Activated T-cell treated with anti-CD3 and anti-CD28 coated beads, Interleukin-2, amount 50 U/mL, for 4 hours (primary cell): Measurements from ENCODE around the gene IST1. TPM values are rescaled to one million over a fixed set of nuclear protein-coding genes. Genes with fewer than 3 reads are reported as not detected.

Source experiments
- ATAC-seq, 2 donors: fragments of 200-7000 bp; cut with Tn5 transposase; one replicate each; pipeline ENCODE4 v1.10.0; 2021
- DNase-seq: peaks from one replicate; pipeline ENCODE4 v3.0.0-alpha.2; 2020
- H3K27me3 Mint-ChIP-seq: one replicate; pipeline ENCODE4 v1.8.0; 2021; ENCODE audit warnings: low read depth, mixed read lengths
- H3K36me3 Mint-ChIP-seq: one replicate; pipeline ENCODE4 v1.8.0; 2022; ENCODE audit warnings: mixed read lengths; ENCODE audit not compliant: insufficient read depth
- H3K4me1 Mint-ChIP-seq: one replicate; pipeline ENCODE4 v1.8.0; 2021; ENCODE audit warnings: low read depth, mixed read lengths
- H3K4me3 Mint-ChIP-seq: one replicate; pipeline ENCODE4 v1.8.0; 2021; ENCODE audit warnings: mild to moderate bottlenecking, moderate library complexity, mixed read lengths
- H3K9me3 Mint-ChIP-seq: one replicate; pipeline ENCODE4 v1.8.0; 2021; ENCODE audit warnings: mixed read lengths
- total RNA-seq, 3 donors: library from RNA; stranded (reverse); gene quantifications; one replicate each; pipeline ENCODE4 v1.2.1, GENCODE V29; 2021

The IST1 gene
- total RNA-seq, 3 donors from 2014 or later: 149 to 176 (median 158) TPM

- H3K27me3 Mint-ChIP-seq: peaks cover 12% of the 10 kb centered on the region
- no peaks in the 10 kb centered on the region for H3K36me3 Mint-ChIP-seq
- no peak overlapping the region for H3K4me3 Mint-ChIP-seq
These were observed 50.3 kb downstream of the IST1 start for GRCh38 chr16:71945616-71946015.

GRCh38 chr16:71952825-71953224 lies 57.5 kb downstream of the IST1 start:
- Mint-ChIP-seq H3K36me3 (no peaks in the 10 kb centered on the region), H3K4me1 (peaks cover 7% of the 10 kb centered on the region), H3K4me3 (no peak overlapping the region), H3K9me3 (no peaks in the 10 kb centered on the region), H3K27me3 (peaks cover 2% of the 10 kb centered on the region)
- DNase-seq (no peak), ATAC-seq (no peak)

More at GRCh38 chr16:71945616-71946015, 50.3 kb downstream of the IST1 start:
- DNase-seq (no peak), ATAC-seq (no peak)
- H3K4me1 Mint-ChIP-seq: no peaks in the 10 kb centered on the region
- H3K9me3 Mint-ChIP-seq: no peaks in the 10 kb centered on the region

GRCh38 chr16:71954180-71954579 lies 58.8 kb downstream of the IST1 start:
- Mint-ChIP-seq H3K36me3 (no peaks in the 10 kb centered on the region), H3K4me1 (peaks cover 7% of the 10 kb centered on the region), H3K9me3 (no peaks in the 10 kb centered on the region), H3K4me3 (no peak overlapping the region), H3K27me3 (peaks cover 2% of the 10 kb centered on the region)
- no peak for DNase-seq
- no peak for ATAC-seq

GRCh38 chr16:71954699-71955195 lies 59.4 kb downstream of the IST1 start:
- ATAC-seq: peak in 1 of 2 donors; percentile 48
- H3K4me1 Mint-ChIP-seq: peaks cover 7% of the 10 kb centered on the region
- no peak overlapping the region for H3K4me3 Mint-ChIP-seq
- no peaks in the 10 kb centered on the region for H3K9me3 Mint-ChIP-seq
- DNase-seq: no peak
- H3K27me3 Mint-ChIP-seq: peaks cover 2% of the 10 kb centered on the region
- H3K36me3 Mint-ChIP-seq: no peaks in the 10 kb centered on the region

GRCh38 chr16:71956486-71956885 lies 61.2 kb downstream of the IST1 start:
- no peaks in the 10 kb centered on the region for H3K9me3 Mint-ChIP-seq
- ATAC-seq (no peak), DNase-seq (no peak)
- peaks cover 7% of the 10 kb centered on the region for H3K4me1 Mint-ChIP-seq
- no peaks in the 10 kb centered on the region for H3K36me3 Mint-ChIP-seq
- no peak overlapping the region for H3K4me3 Mint-ChIP-seq
- H3K27me3 Mint-ChIP-seq: peaks cover 2% of the 10 kb centered on the region

- no peaks in the 10 kb centered on the region for H3K36me3 Mint-ChIP-seq
These were observed 66.0 kb downstream of the IST1 start for GRCh38 chr16:71961066-71962039.

DNA sequence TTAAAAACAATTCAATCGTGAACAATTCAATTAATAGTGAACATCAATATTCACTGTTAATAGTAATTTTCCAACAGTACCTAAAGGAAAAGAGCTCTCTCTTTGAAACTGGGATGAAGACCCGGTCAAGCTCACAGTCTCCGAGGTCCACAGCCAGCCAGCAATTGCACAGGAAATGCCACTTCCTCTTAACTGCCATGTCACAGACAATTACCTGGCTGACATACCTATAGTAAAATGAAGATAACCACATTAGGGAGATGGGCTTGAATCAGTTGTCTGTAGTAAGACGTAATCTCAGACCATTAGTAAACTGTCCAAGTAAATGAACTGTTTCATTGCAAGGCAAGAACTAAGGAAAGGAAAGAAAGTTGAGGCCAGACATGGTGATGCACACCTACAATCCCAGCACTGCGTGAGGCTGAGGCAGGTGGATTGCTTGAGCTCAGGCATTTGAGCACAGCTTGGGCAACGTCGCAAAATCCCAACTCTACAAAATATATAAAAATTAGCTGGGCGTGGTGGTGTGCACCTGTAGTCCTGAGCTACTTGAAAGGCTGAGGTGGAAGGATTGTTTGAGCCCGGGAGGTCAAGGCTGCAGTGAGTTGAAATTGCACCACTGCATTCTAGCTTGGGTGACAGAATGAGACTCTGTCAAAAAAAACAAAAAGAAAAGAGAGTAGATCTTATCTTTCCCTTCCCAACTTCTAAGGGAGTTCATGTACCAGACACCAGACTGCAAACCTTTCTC lies 68.0 kb downstream of the IST1 start:
- Mint-ChIP-seq H3K36me3 (no peaks in the 10 kb centered on the region), H3K9me3 (no peaks in the 10 kb centered on the region), H3K27me3 (no peaks in the 10 kb centered on the region), H3K4me3 (no peak overlapping the region), H3K4me1 (no peaks in the 10 kb centered on the region)
- DNase-seq (no peak), ATAC-seq (no peak)

More at GRCh38 chr16:71961066-71962039, 66.0 kb downstream of the IST1 start:
- H3K4me3 Mint-ChIP-seq: no peak overlapping the region
- DNase-seq (peak; percentile 78), ATAC-seq (peak; percentile 72 to 93)
- H3K9me3 Mint-ChIP-seq: no peaks in the 10 kb centered on the region
- H3K4me1 Mint-ChIP-seq: peaks cover 5% of the 10 kb centered on the region
- peaks cover 2% of the 10 kb centered on the region for H3K27me3 Mint-ChIP-seq

GRCh38 chr16:71965223-71965622 lies 69.9 kb downstream of the IST1 start:
- H3K27me3 Mint-ChIP-seq: no peaks in the 10 kb centered on the region
- DNase-seq: no peak
- H3K9me3 Mint-ChIP-seq: no peaks in the 10 kb centered on the region
- no peak for ATAC-seq
- no peaks in the 10 kb centered on the region for H3K4me1 Mint-ChIP-seq
- H3K36me3 Mint-ChIP-seq: no peaks in the 10 kb centered on the region
- no peak overlapping the region for H3K4me3 Mint-ChIP-seq

DNA sequence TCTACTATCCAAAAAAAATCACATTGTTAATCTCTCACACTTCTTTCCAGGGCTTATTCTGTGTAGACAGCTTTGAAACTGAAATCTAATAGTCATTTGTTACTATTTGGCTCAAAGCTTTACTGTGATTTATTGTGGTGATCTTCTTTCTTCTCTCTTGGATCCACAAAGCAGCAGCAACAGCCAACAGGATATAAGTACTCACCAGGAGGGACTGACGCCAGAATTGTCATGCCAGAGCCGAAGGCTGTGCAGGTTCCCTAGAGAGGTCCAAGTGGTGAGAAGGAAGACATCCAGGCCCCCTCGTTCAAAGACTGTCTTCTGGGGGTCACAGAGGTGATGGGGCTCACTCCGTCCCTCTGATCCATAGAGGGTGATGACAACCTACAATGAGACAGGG lies 71.6 kb downstream of the IST1 start:
- Mint-ChIP-seq H3K36me3 (no peaks in the 10 kb centered on the region), H3K4me1 (no peaks in the 10 kb centered on the region), H3K9me3 (no peaks in the 10 kb centered on the region), H3K27me3 (no peaks in the 10 kb centered on the region), H3K4me3 (no peak overlapping the region)
- ATAC-seq (no peak), DNase-seq (no peak)

DNA sequence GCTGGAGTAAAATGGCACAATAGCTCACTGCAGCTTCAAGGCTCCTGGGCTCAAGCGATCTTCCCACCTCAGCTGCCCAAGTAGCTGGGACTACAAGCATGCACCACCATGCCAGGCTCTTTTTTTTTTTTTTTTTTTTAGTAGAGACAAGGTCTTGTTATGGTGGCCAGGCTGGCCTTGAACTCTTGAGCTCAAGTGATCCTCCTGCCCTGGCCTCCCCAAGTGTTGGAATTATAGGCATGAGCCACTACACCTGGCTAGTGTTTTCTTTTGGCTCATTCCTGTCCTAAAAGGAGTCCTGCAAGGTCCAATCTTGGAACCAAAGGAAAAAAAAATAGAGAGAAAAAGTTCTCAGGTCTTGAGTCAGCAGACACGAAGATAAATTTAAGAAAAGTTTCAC lies 74.0 kb downstream of the IST1 start:
- Mint-ChIP-seq H3K36me3 (no peaks in the 10 kb centered on the region), H3K9me3 (no peaks in the 10 kb centered on the region), H3K4me1 (no peaks in the 10 kb centered on the region), H3K4me3 (no peak overlapping the region), H3K27me3 (no peaks in the 10 kb centered on the region)
- ATAC-seq (no peak), DNase-seq (no peak)

DNA sequence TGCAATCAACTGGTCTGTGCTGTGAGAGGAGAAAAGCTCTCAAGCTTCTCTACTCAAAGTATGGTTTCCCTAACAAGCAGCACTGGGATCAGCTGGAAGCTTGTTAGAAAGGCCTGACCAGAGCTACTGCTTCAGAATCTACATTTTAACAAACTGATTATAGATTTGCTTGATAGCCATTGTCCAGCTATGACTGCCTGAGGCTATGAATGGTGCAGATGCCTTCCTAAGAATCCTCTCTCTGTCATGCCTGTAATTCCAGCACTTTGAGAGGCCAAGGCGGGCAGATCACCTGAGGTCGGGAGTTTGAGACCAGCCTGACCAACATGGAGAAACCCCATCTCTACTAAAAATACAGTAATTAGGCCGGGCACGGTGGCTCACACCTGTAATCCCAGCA lies 76.2 kb downstream of the IST1 start:
- H3K9me3 Mint-ChIP-seq: no peaks in the 10 kb centered on the region
- ATAC-seq (no peak), DNase-seq (no peak)
- no peak overlapping the region for H3K4me3 Mint-ChIP-seq
- H3K36me3 Mint-ChIP-seq: no peaks in the 10 kb centered on the region
- no peaks in the 10 kb centered on the region for H3K4me1 Mint-ChIP-seq
- no peaks in the 10 kb centered on the region for H3K27me3 Mint-ChIP-seq

GRCh38 chr16:71972356-71972755 lies 77.0 kb downstream of the IST1 start:
- no peaks in the 10 kb centered on the region for H3K9me3 Mint-ChIP-seq
- no peaks in the 10 kb centered on the region for H3K36me3 Mint-ChIP-seq
- ATAC-seq: no peak
- no peak overlapping the region for H3K4me3 Mint-ChIP-seq
- H3K4me1 Mint-ChIP-seq: no peaks in the 10 kb centered on the region
- H3K27me3 Mint-ChIP-seq: no peaks in the 10 kb centered on the region
- no peak for DNase-seq

DNA sequence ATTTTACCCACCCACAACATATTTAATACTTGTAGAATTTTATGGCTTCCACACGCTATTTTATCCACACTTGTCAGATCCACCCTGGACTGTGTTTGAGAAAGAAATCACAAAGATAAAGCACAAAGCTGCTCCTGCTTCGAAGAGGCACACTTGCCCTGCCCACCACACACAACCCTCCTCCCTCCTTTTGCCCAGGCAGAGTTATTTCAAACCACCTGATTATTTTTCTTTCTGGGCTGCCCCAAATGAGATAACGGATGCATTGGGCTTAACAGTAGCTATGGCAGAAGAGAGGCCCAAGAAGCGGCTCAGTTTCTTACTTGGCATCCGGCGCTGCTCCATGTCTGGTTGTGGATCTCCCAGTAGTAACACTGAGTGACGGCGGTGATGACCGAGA lies 77.7 kb downstream of the IST1 start:
- ATAC-seq: no peak
- Mint-ChIP-seq H3K27me3 (no peaks in the 10 kb centered on the region), H3K9me3 (no peaks in the 10 kb centered on the region), H3K4me3 (no peak overlapping the region), H3K4me1 (no peaks in the 10 kb centered on the region), H3K36me3 (no peaks in the 10 kb centered on the region)
- no peak for DNase-seq

- no peaks in the 10 kb centered on the region for H3K27me3 Mint-ChIP-seq
- H3K4me3 Mint-ChIP-seq: no peak overlapping the region
- H3K9me3 Mint-ChIP-seq: no peaks in the 10 kb centered on the region
- no peaks in the 10 kb centered on the region for H3K4me1 Mint-ChIP-seq
- no peak for ATAC-seq
- H3K36me3 Mint-ChIP-seq: no peaks in the 10 kb centered on the region
- no peak for DNase-seq
These were observed 78.9 kb downstream of the IST1 start for GRCh38 chr16:71974068-71974818.
